Endothelial cell of hepatic sinusoid (primary cell): ENCODE data around the gene IDH3B.
"Not testable (repeated sequence)": the region's sequence is repeated elsewhere in the genome, so short reads cannot be mapped to it uniquely, and the experiment has no call there.

Experiments
- in situ Hi-C: cut with HindIII; loops from 2 replicates; pipeline ENCODE4 v1.10.0; 2017; ENCODE audit warnings: low sequenced_read_pairs

Gene IDH3B

DNA sequence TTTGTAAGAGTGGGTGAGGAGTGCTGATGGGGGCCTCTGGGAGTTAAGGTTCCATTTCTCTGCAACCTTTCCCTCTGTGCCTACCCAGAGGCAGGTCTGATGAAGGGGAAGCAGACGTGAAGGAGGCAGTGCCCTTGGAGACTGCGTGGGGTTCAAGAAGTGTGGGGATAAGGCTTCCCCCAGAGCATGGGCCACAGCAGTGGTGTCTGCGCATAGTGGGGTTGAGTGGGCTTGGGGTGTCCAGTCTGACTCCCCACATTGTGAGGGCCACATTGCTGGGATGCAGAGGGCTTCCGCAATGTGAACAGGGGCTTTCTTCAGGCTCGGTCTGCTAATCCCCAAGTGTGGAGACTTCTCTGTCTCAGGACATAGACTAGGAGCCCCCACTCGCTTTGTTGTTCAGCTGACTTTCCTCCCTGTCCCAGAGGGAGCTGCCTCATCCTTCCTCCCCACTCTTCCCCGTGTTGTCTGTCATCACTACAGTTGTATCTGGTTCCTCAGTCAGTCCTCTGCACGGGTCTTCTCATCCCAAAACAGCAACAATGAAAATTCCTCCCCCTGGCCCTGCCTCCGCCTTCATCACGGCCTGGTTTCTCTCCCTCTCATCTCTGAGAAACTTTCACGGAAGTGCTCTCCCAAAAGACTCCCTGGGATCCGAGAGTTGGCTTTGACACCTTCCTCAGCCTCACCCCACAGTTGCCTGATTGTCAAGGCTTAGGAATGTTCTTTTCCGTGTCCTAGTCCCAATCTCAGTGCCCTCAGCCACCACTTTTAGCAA, 31.4 kb upstream of the IDH3B start:
- in situ Hi-C loops, result no loop called here

DNA sequence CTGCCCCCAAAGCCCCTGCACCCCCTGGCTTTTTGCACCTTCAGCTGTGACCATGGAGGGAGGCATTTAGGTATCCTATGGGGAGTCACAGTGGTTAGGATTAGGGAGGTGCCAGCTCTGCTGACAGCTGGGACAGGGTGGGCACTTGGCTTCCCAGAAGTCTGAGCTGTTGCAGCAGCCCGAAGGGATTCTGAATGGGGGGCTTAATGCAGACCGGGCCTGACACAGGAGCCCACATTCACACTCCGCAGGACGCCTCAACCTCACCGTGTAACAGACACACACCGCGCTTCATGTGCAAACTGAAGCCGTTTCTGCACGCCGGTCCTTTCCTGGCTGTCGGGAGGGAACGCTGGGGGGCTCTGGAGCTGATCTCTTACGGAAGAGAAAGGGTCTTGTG, 30.5 kb upstream of the IDH3B start:
- in situ Hi-C loops, result no loop called here

DNA sequence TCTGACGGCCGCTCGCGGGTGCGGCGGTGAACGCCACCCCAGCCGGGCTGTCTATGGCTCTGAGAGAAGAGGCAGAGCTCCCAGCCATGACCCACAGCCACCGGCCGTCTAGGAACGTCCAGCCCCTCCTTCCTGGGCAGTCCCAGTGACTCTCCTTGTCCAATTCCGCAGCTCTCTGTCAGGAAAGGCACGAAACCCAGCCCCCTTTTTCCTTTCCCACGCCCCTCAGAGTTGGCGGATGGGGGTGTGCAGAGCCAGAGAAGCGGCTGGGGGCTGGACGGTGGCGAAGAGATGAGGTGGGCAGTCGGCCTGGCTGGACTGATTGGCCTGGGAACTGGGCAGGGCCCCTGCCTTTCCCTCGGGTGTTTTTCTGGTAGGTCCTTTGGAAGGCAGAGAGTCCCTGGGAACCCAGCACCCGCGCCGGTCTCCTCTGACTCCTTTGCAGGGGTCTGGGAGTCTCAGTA, 30.0 kb upstream of the IDH3B start:
- in situ Hi-C loops, result no loop called here

DNA sequence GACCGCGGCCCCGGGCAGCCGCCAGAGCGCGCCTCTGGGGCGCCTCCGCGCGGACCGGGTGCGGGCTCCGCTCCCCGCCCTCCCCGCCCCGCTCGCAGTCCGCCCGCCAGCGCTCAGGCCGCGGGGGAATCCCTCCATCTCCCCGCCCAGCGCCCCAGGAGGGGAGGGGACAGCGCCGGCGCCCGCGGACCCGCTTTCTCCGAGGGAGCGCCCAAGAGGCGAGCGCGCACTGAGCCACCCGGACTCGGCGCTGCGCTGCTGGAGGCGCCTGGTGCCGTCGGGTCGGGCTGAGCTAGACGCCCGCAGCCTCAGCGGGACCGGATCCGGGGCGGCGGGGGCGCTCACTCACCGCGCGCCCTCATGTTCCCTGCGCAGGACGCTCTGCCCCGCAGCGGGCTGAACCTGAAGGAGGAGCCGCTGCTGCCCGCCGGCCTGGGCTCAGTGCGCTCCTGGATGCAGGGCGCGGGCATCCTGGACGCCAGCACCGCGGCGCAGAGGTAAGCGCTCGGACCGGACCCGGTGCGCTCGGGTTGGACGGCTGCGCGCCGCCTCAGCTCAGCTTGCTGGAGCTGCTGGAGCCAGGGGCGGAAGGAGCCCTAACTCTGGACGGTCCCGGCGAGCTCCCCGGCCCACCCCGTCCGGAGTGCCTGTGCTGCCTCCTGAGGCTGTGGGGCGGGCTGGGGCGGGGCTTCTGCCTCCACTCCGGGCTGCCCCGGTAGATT, 29.4 kb upstream of the IDH3B start:
- in situ Hi-C loops, result no loop called here

DNA sequence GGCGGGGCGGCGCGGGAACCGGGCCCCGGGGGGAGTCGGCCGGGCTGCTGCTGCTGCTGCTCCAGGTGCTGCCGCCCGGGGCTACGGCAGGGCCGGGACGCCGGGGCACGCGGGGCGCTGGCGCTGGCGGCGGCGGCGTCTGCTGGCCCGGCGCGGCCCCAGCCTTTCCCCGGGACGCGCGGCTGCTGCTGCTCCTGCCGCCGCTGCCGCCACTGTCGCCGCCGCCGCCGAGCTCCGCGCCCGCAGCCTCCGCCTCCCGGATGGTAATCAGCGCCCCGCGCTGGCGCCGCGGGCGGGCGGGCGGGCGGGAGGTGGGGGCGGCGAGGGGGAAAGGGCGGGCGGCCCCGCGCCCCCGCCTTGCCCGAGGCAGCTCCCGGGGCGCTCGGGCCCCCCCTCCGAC, 28.9 kb upstream of the IDH3B start:
- in situ Hi-C loops, result no loop called here

DNA sequence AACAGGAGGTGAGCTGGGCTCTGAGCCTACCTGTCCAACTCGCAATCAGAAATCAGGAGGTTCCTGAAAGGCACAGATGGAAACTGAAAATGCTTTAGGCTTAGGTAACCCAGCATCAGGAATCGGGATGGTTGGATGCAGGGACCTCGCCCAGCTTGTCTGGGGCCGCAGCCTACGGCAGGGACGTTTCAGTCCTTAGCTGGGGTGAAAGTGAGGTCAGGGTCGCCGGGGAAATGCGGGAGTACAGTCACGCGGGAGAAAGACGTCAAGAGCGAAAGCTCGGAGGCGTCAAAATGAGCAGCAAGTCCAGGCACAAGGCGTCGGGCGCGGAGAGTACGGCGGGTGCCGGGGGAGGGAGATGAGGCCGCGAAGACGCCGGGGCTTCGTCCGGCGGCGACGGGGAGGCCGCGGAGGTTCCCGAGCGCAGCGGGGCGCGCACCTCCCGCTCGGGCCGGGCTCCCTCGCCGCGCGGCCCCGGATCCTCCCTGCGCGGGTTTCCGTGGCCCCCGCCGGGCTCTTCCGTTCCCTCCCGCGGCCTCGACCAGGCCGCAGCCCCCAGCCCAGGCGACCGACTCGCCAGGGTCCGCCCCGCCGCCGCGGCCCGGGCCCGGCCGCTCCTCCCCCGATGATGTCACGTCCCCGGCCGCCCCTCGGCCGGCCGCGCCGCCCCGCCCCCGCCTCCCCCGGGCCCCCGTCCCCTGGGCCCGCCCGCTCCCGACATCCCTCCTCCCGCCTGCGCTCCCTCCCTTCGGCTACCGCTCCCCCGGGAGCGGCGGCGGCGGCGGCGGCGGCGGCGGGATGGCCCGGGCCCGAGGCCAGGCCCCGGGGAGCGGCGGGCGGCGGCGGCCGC, 28.2 kb upstream of the IDH3B start, which contains the start of gene EBF4:
Gene EBF4, plus strand, starts transcription at position 745 of the 850 bp plus-strand sequence. CDS start 866 bp downstream, outside the sequence.
- in situ Hi-C loops, result no loop called here

DNA sequence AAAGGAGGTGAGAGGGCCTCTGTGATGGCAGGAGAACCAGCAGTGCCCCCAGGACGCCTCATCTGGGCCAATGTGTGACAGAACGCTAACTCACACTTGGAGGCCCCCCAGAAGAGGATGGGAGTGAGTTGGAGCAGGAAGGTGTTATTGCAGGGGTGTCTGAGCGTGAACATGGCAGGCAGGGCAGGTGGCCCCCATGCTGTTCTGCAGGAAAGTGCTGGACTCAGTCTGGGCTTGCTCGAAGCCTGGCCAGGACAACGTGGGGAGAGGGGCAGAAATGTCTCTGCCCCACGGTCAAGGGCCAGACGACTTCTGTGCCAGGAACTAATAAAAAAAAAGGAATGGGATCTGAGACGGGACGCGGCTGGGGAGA, 27.6 kb upstream of the IDH3B start:
- in situ Hi-C loops, result no loop called here

DNA sequence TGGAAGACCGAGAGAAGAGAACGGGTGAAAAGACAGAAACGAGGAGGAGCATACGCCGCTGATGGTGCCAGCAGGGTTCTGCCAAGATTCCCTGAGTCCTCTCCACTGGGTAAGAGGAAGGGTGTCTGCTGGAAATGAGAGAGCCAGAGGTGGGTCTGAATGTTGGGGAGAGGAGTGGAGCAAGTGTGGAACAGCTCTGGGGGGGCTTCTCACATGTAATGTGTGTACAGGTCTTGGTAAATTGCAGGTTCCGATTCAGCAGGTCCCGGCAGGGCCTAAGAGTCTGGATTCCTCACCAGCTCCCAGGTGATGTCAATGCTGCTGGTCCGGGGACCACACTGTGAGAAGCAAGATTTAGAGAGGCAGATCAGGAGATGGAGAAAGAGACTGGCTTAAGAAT, 27.1 kb upstream of the IDH3B start:
- in situ Hi-C loops, result no loop called here

DNA sequence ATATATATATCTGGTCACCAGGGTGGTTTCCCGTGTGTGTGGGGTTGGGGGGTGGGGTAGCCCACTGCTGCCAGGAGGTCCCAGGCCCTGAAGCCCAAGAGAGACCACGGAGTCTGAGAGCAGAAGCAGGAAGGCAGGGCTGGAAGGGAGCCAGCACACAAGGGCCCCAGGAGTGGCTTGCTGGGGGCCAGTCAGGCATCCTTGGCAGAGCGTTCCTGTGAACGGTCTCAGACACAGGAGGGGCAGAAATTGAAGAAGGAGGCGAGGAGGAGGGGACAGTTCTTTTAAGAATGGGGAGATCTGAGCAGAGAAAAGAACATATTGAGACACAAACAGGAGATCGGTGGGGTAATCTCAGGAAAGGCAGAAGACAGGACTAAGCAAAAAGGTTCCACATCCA, 26.7 kb upstream of the IDH3B start:
- in situ Hi-C loops, result no loop called here

DNA sequence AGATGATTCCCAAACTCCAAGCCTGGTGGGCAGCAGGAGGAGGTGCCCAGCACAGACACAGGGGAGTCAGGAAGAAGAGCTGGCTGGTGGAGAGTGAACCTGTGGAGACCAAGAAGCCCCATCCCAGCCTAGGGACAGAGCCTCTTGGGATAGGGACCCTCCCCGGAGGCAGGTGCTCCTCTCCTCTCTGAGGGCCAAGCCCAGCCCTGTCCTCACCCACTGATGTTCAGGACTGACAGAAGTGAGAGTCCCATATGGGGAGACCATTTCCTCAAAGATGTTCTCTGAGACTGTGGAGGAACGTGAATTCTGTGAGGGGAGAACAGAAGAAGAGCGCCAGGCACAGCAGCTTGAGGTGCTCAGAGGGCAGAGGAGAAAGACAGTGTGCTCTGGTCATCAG, 26.2 kb upstream of the IDH3B start:
- in situ Hi-C loops, result no loop called here

DNA sequence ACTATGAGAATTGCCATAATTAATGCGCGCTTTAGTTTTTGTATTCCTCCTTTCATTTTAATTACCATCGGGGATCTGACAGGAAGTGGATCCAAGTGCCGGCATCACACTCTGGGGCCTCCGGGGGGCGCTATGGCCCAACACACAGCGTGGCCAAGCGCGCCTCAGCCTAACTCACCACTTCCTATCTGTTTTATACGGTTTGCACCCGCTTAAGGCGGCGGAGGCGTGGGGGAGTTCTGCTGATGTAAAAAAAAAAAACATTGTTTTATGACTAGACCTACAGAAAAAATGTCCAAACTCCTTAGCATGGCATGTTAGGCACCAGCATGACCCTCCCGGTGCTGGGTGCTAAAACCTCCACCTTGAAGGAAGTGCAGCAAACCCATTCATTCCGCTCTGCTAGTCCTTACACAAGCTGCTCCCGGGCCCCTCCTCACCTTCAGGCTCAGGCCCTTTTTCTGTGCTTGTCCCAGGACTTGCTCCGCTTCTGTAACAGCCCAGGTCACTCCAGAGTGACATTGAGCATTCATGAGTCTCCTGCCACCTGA, 24.1 kb upstream of the IDH3B start:
- in situ Hi-C loops, result no loop called here

DNA sequence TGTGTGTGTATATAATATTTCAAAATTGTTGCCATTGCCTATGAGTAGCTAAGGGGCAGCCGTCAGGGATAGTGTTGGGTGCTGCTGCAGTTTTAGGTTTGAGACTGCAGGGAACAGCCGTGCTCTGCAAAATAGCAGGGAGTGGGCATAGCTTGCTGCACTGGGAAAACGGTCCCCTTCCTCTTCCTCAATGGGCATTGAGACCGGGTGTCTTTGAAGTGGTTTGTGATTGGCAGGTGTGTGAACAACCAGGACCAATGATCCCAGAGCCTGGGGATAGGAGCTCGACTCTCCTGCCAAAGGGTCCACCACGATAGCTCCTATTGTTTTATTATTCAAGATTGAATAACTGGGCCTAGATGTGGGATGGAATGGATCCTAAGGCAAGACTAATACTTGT, 23.5 kb upstream of the IDH3B start:
- in situ Hi-C loops, result no loop called here

DNA sequence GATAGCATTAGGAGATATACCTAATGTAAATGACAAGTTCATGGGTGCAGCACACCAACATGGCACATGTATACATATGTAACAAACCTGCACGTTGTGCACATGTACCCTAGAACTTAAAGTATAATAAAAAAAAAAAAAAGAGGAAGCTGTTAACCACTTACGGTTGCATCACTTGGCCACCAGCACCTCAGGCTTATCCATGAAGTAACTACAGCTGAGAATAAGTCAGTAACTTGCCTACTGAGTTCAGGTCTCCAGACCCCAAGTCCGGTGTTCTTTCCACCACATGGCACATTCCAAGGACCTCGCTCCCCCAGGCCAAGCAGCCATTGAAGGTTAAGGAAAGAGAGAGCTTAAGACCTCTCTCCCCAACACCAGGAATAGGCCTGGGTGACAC, 20.8 kb upstream of the IDH3B start:
- in situ Hi-C loops, result not testable (repeated sequence)

DNA sequence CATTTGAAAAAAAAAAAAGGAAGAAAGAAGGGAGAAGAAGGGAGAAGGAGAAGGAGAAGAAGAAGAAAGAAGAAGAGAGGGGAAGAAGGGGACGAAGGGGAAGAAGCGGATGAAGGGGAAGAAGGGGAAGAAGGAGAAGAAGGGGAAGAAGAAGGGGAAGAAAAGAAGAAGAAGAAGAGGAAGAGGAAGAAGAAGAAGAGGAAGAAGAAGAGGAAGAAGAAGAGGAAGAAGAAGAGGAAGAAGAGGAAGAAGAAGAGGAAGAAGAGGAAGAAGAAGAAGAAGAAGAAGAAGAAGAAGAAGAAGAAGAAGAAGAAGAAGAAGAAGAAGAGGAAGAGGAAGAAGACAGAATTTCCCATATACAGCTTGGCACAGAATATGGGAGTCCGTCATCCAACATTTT, 18.0 kb upstream of the IDH3B start:
- in situ Hi-C loops, result not testable (repeated sequence)

DNA sequence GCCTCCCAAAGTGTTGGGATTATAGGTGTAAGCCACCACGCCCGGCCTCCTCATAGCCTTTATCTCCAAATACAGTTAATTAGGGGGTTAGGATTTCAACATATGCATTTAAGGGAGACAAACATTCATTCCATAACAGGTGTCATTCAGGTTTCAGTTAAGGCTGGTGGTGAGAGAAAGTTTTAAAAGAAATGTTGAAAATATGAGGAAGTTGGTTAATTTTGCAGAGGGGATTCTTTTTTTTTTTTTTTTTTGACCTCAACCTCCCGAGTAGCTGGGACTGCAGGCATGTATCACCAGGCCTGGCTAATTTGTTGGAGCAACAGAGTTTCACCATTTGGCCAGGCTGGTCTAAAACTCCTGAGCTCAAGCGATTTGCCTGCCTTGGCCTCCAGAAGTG, 16.0 kb upstream of the IDH3B start:
- in situ Hi-C loops, result no loop called here

DNA sequence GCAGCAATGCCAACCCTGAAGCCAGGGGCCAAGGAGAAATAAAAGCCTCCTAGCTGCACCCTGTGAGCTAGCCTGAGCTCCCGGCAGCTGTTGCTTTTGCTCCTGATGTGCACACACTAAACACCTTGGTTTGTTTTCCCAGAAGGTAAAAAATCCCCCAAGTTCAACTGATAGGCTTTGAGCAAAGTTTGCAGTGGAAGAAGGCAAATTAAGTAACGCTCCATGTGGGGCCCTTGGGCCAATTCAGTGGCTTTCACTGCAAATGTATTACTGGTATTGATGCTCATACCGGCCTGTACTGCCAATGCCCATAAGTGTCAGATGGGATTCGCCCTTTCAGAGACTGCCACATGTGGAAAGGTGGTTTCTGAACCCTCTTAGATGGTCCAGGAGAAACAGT, 9.4 kb upstream of the IDH3B start:
- in situ Hi-C loops, result no loop called here

DNA sequence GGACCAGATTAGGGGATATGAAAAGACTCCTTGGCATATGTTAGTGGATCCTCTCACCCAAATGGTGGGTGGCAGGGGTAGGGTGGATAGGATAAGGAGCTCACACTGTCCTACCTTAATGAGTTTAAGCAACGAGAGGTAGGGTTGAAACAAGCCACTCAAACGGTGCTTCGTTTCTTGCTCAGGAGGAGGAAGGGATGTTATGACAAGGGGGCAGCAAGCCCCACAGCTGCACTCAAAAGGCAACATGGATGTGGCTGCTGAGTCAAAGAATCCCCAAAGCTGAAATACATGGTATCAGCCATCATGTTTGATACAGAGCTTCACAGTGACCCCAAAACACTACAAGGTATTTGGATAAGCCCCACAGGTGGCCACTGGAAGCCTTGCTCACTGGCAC, 8.4 kb upstream of the IDH3B start:
- in situ Hi-C loops, result no loop called here

DNA sequence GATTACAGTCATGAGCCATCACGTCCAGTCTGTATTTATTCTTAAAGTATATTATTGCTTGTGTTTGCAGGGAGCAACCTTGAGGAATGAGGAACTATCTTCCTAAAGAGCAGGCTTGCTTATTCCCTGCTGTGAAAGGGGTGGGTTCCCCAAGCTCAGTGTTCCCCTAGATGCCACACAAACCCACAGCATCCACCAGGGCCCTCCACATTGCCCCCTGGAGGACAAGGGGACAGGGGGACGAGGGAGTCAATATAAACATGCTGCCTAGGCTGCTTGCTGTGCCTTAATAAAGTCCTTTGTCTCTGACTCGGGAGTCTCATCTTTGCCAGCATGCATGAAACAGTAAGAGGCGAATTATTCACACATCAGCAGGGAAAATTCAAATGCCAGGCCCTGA, 8.0 kb upstream of the IDH3B start:
- in situ Hi-C loops, result no loop called here

DNA sequence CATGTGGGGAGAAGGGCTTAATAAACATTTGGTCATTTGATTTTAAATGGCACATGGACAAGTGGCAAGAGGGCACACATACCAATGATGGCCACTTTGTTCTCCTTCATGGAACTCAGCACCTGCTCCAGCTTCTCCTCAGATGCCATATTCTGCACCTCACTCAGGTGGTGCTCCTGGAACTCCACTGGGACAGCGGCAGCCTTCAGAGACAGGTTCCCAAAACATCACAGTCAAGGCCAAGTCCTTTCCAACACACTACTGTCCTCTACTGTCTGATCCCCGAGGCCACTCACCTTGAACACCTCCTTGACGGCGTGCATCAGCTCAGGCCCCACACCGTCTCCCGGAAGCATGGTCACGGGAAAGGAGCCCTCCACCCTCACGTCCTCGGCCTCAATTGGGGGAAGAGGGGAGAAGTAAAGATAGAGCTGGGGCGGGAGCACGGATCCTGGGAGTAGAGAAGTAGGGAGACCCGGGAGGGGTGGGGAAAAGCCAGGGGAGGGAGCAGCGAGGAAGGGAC, 591 bp downstream of the IDH3B start:
- in situ Hi-C loops, result no loop called here

DNA sequence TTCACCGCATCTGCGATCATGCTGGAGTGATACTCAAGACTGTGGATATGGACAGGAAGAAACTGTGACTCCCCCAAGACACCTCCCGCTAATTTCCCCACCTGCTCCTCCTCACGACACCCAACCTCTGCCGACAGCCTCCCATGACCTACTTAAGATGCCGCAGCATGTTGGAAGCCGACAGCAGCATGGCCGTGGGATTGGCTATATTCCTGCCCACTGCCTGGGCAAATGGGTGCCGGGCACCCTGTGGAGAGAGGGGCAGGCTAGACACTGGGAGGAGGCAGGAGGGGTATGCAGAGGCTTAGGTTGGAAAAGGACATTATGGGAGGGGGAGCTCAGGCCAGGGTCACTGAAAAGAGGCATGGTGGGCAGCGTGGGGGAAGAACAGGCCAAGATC, 4.5 kb downstream of the IDH3B start:
- in situ Hi-C loops, result no loop called here
